VCaP (cell line): ENCODE measurements around the gene PLD1.
"Not testable (repeated sequence)": the region's sequence is repeated elsewhere in the genome, so short reads cannot be mapped to it uniquely, and the experiment has no call there.

Experiments used
- H3K27ac ChIP-seq: fragments of 450-650 bp; 2 replicates; pipeline ENCODE4 v1.5.1; 2017
- CTCF ChIP-seq: fragments of 450-650 bp; conservative IDR thresholded peaks from 2 replicates; pipeline ENCODE4 v1.5.1; 2017; ENCODE audit warnings: mild to moderate bottlenecking, moderate library complexity

Gene PLD1

GRCh38 chr3:171809861-171810628, at the start of gene PLD1:
Gene PLD1 (minus strand): TSS chr3:171810483. CDS start chr3:171738051, 72,432 bp downstream.
- no peak for TF ChIP-seq CTCF
- peak within 1 kb of the TSS; percentile 60 for H3K27ac ChIP-seq

- not testable (repeated sequence) for H3K27ac ChIP-seq
These were observed 48.5 kb upstream of the PLD1 start for GRCh38 chr3:171858770-171859169.

- TF ChIP-seq CTCF, result no peak
- no peak overlapping the region for H3K27ac ChIP-seq
These were observed 44.5 kb upstream of the PLD1 start for GRCh38 chr3:171854649-171855305.

GRCh38 chr3:171851660-171852058, 41.4 kb upstream of the PLD1 start:
- TF ChIP-seq CTCF, result no peak
- no peak overlapping the region for H3K27ac ChIP-seq

GRCh38 chr3:171850960-171851659, 40.8 kb upstream of the PLD1 start:
- no peak overlapping the region for H3K27ac ChIP-seq
- no peak for TF ChIP-seq CTCF

GRCh38 chr3:171850320-171850959, 40.2 kb upstream of the PLD1 start:
- H3K27ac ChIP-seq, result no peak overlapping the region
- TF ChIP-seq CTCF, result no peak

- H3K27ac ChIP-seq, result no peak overlapping the region
- no peak for TF ChIP-seq CTCF
These were observed 39.5 kb upstream of the PLD1 start for GRCh38 chr3:171849617-171850319.
